A549 (cell line): Measurements from ENCODE around the gene KCNK17. TPM values are rescaled to one million over a fixed set of nuclear protein-coding genes. Genes with fewer than 3 reads are reported as not detected.

ENCODE experiments used
- ATAC-seq, 2 experiments: fragments of 200-7000 bp in 1 of 2; fragments of >200 bp in 1 of 2; cut with Nextera tagmentation in 1 of 2; cut with Tn5 transposase in 1 of 2; 3 replicates each; pipeline versions ENCODE4 v1.8.0 to v1.9.1; 2018 to 2020; ENCODE audit warnings: mild to moderate bottlenecking in 1 of 2, moderate library complexity in 1 of 2
- CTCF ChIA-PET: fragments of 300-600 bp; sonication (Branson Sonifier 250); formaldehyde crosslinking; extraction: SDS; loops from one replicate; lab custom pipeline; 2021; ENCODE audit warnings: antibody characterized with exemption, inconsistent platforms; lab: Yijun Ruan, JAX
- POLR2A ChIA-PET: fragments of 350-600 bp; formaldehyde crosslinking; extraction: SDS; loops from one replicate; lab custom pipeline; 2021; ENCODE audit warnings: antibody characterized with exemption, inconsistent platforms; lab: Yijun Ruan, JAX
- DNase-seq, 2 experiments: peaks; one replicate each; pipeline versions ENCODE4 v3.0.0 to v3.0.0-alpha.2; 2011 to 2016; ENCODE audit warnings: low read depth in 1 of 2, low spot score in 1 of 2
- FAIRE-seq: peaks from 2 replicates; lab custom pipeline; 2011; peaks lifted over from hg19 to GRCh38; lab: Jason Lieb, UNC
- H3K27ac ChIP-seq, 2 experiments: fragments of >200 bp; sonication (Bioruptor Twin); formaldehyde crosslinking; 3 replicates each; pipeline ENCODE4 v1.5.1; 2016 to 2017
- H3K4me1 ChIP-seq: fragments of >200 bp; sonication (Bioruptor Twin); formaldehyde crosslinking; 3 replicates; pipeline ENCODE4 v1.6.1; 2016
- H3K4me2 ChIP-seq: fragments of >200 bp; sonication (Bioruptor Twin); formaldehyde crosslinking; 3 replicates; pipeline ENCODE4 v1.6.1; 2016
- H3K4me3 ChIP-seq: fragments of >200 bp; sonication (Bioruptor Twin); formaldehyde crosslinking; 3 replicates; pipeline ENCODE4 v1.5.1; 2016
- H3K9me3 ChIP-seq: fragments of >200 bp; sonication (Bioruptor Twin); formaldehyde crosslinking; 3 replicates; pipeline ENCODE4 v1.6.1; 2016
- CHD2 ChIP-seq: fragments of 150-350 bp; IDR thresholded peaks from 2 replicates; pipeline ENCODE4 v1.6.1; 2014; ENCODE audit warnings: low read length; ENCODE audit not compliant: partially characterized antibody
- CHD4 ChIP-seq: fragments of 200-600 bp; sonication (generic); IDR thresholded peaks from 2 replicates; pipeline ENCODE4 v1.6.1; 2016; ENCODE audit warnings: antibody characterized with exemption, mild to moderate bottlenecking, borderline replicate concordance
- CTCF ChIP-seq: fragments of >200 bp; sonication (Bioruptor Twin); formaldehyde crosslinking; IDR thresholded peaks from 3 replicates; pipeline ENCODE4 v1.5.1; 2016
- FOSB ChIP-seq: fragments of 250-450 bp; sonication (Bioruptor Pico); IDR thresholded peaks from 2 replicates; pipeline ENCODE4 v1.5.0; 2020; ENCODE audit warnings: mild to moderate bottlenecking, moderate library complexity
- HMGXB4 ChIP-seq: fragments of 250-450 bp; sonication (Bioruptor Pico); IDR thresholded peaks from 2 replicates; pipeline ENCODE4 v1.5.0; 2021; ENCODE audit warnings: mild to moderate bottlenecking, moderate library complexity, borderline replicate concordance
- HOXB5 ChIP-seq: fragments of 250-450 bp; sonication (Bioruptor Pico); IDR thresholded peaks from 2 replicates; pipeline ENCODE4 v1.5.0; 2020; ENCODE audit warnings: mild to moderate bottlenecking, moderate library complexity
- MAFK ChIP-seq: fragments of 450-650 bp; IDR thresholded peaks from 2 replicates; pipeline ENCODE4 v1.6.1; 2014; ENCODE audit not compliant: partially characterized antibody
- MYC ChIP-seq: IDR thresholded peaks from 2 replicates; pipeline ENCODE4 v1.6.1; 2012; ENCODE audit warnings: mild to moderate bottlenecking, inconsistent platforms, low read length, improper control_type of control experiment, borderline replicate concordance
- NFE2L2 ChIP-seq: fragments of 150-350 bp; conservative IDR thresholded peaks from 2 replicates; pipeline ENCODE4 v1.6.1; 2014; ENCODE audit warnings: low read length
- PHF8 ChIP-seq: fragments of 200-600 bp; sonication (generic); IDR thresholded peaks from 2 replicates; pipeline ENCODE4 v1.6.1; 2016; ENCODE audit warnings: low read depth, mild to moderate bottlenecking, antibody characterized with exemption, moderate library complexity, borderline replicate concordance
- POLR2A ChIP-seq: IDR thresholded peaks from 2 replicates; pipeline ENCODE4 v1.6.1; 2012; ENCODE audit warnings: mild to moderate bottlenecking, low read length
- RAD21 ChIP-seq, 2 experiments: fragments of >200 bp in 1 of 2; sonication (Bioruptor Twin) in 1 of 2; formaldehyde crosslinking in 1 of 2; IDR thresholded peaks in 1 of 2; conservative IDR thresholded peaks in 1 of 2; 2 replicates in 1 of 2; 3 replicates in 1 of 2; pipeline ENCODE4 v1.6.1; 2012 to 2018; ENCODE audit warnings: inconsistent platforms in 1 of 2
- SMC3 ChIP-seq: fragments of >200 bp; sonication (Bioruptor Twin); formaldehyde crosslinking; IDR thresholded peaks from 3 replicates; pipeline ENCODE4 v1.6.1; 2018; ENCODE audit warnings: inconsistent platforms
- ZC3H11A ChIP-seq: fragments of 450-650 bp; IDR thresholded peaks from 2 replicates; pipeline ENCODE4 v1.6.1; 2014; ENCODE audit warnings: antibody characterized with exemption, mild to moderate bottlenecking
- ZFP36 ChIP-seq: fragments of 450-650 bp; IDR thresholded peaks from 2 replicates; pipeline ENCODE4 v1.6.1; 2014; ENCODE audit warnings: borderline replicate concordance; ENCODE audit not compliant: partially characterized antibody
- ZSCAN20 ChIP-seq: fragments of 250-450 bp; sonication (Bioruptor Pico); IDR thresholded peaks from 2 replicates; pipeline ENCODE4 v1.8.0; 2022; ENCODE audit warnings: mild to moderate bottlenecking, moderate library complexity
- WGBS: methylation state at CpG from one replicate; pipeline ENCODE4 v1.1.6; 2017; ENCODE audit errors: missing lambda C conversion rate; 5-methylcytosine and 5-hydroxymethylcytosine counted together
- polyA plus RNA-seq, 4 experiments: library from polyadenylated mRNA; depleted of rRNA in 3 of 4; stranded (reverse); fragments of >200 nt; fragmentation: RNase III in 1 of 4; extraction: RNeasy Plus Mini Kit Qiagen cat#74134 plus additional on column Dnase treatment in 1 of 4; gene quantifications; 2 replicates in 3 of 4; 3 replicates in 1 of 4; pipeline ENCODE4 v1.2.3, GENCODE V29; 2011 to 2017
- TF ChIP-seq, protein P1 (sequence below): fragments of 200-600 bp; sonication (generic); IDR thresholded peaks from 2 replicates; pipeline ENCODE4 v1.6.1; 2016; ENCODE audit warnings: antibody characterized with exemption, mild to moderate bottlenecking, moderate library complexity
- TF ChIP-seq, protein P2 (sequence below): fragments of >200 bp; sonication (Bioruptor Twin); formaldehyde crosslinking; IDR thresholded peaks from 3 replicates; pipeline ENCODE4 v1.6.1; 2016

Gene KCNK17
- polyA plus RNA-seq, 2 of the 4 experiments (the other 2 are of a cell fraction) = not detected

GRCh38 chr6:39309942-39310531 lies 4.2 kb downstream of the KCNK17 start:
- Histone ChIP-seq H3K4me2 (no peak overlapping the region), H3K4me1 (no peaks in the 10 kb centered on the region), H3K27ac (no peak overlapping the region), H3K4me3 (no peak overlapping the region), H3K9me3 (no peaks in the 10 kb centered on the region)
- DNase-seq = peak; percentile 64 to 74
- POLR2A ChIA-PET = no interaction called here
- no peak for TF ChIP-seq ZFP36
- no peak for TF ChIP-seq HOXB5 (CRISPR knock-in tag)
- TF ChIP-seq NFE2L2 = no peak
- peak; percentile 78 for TF ChIP-seq CTCF
- TF ChIP-seq RAD21 (conservative IDR thresholded peaks at IDR 0.05 in 1 of 2, IDR thresholded peaks at IDR 0.05 in 1 of 2) = peak; percentile 83 to 89
- no peak for TF ChIP-seq ZC3H11A
- no peak for TF ChIP-seq PHF8
- TF ChIP-seq SMC3 = peak; percentile 79
- TF ChIP-seq, protein P1, sequence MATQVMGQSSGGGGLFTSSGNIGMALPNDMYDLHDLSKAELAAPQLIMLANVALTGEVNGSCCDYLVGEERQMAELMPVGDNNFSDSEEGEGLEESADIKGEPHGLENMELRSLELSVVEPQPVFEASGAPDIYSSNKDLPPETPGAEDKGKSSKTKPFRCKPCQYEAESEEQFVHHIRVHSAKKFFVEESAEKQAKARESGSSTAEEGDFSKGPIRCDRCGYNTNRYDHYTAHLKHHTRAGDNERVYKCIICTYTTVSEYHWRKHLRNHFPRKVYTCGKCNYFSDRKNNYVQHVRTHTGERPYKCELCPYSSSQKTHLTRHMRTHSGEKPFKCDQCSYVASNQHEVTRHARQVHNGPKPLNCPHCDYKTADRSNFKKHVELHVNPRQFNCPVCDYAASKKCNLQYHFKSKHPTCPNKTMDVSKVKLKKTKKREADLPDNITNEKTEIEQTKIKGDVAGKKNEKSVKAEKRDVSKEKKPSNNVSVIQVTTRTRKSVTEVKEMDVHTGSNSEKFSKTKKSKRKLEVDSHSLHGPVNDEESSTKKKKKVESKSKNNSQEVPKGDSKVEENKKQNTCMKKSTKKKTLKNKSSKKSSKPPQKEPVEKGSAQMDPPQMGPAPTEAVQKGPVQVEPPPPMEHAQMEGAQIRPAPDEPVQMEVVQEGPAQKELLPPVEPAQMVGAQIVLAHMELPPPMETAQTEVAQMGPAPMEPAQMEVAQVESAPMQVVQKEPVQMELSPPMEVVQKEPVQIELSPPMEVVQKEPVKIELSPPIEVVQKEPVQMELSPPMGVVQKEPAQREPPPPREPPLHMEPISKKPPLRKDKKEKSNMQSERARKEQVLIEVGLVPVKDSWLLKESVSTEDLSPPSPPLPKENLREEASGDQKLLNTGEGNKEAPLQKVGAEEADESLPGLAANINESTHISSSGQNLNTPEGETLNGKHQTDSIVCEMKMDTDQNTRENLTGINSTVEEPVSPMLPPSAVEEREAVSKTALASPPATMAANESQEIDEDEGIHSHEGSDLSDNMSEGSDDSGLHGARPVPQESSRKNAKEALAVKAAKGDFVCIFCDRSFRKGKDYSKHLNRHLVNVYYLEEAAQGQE = no peak
- CTCF ChIA-PET = interaction anchor here (0.6 to 10.0 kb wide), 33 partner anchors 9 to 1252 kb away, joined by 3 to 108 read pairs (median 4); partner anchors contain the start of genes KCNK16 and SAYSD1
- no peak for FAIRE-seq
- WGBS = 2% methylated on average over 5 of the region's 7 CpGs
- ATAC-seq = peak; percentile 83 to 94

- no peak for ATAC-seq
- H3K4me2 ChIP-seq = no peak overlapping the region
- no peak overlapping the region for H3K4me3 ChIP-seq
- FAIRE-seq = no peak
- ChIA-PET POLR2A (no interaction called here), CTCF (interaction anchor here (0.7 to 10.0 kb wide), 8 partner anchors 77 to 436 kb away, joined by 3 to 108 read pairs (median 4); no protein-coding TSS in a partner anchor)
- TF ChIP-seq FOSB (CRISPR knock-in tag) (no peak), CHD2 (no peak), MYC (no peak), CHD4 (no peak), HMGXB4 (CRISPR knock-in tag) (no peak), ZSCAN20 (CRISPR knock-in tag) (no peak), POLR2A (no peak), MAFK (no peak)
- TF ChIP-seq, protein P2, sequence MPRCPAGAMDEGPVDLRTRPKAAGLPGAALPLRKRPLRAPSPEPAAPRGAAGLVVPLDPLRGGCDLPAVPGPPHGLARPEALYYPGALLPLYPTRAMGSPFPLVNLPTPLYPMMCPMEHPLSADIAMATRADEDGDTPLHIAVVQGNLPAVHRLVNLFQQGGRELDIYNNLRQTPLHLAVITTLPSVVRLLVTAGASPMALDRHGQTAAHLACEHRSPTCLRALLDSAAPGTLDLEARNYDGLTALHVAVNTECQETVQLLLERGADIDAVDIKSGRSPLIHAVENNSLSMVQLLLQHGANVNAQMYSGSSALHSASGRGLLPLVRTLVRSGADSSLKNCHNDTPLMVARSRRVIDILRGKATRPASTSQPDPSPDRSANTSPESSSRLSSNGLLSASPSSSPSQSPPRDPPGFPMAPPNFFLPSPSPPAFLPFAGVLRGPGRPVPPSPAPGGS = no peak
- 11% methylated on average over 3 of the region's 3 CpGs for WGBS
- H3K4me1 ChIP-seq = 0 out of 3 replicates have a peak, but pooled peaks cover 3% of the 10 kb centered on the region
- H3K9me3 ChIP-seq = no peaks in the 10 kb centered on the region
- no peak for DNase-seq
- H3K27ac ChIP-seq = no peak overlapping the region
Measured at GRCh38 chr6:39307462-39307861, 6.8 kb downstream of the KCNK17 start.
